Nephron progenitor cell (in vitro differentiated cells): ENCODE data around the gene MAP1LC3B2.

Experiments
- DNase-seq: peaks from one replicate; pipeline ENCODE4 v3.0.0; 2021
- H3K27ac Mint-ChIP-seq: 2 replicates; pipeline ENCODE4 v1.8.0; 2021; ENCODE audit warnings: mild to moderate bottlenecking, moderate library complexity, mixed read lengths
- H3K27me3 Mint-ChIP-seq: 2 replicates; pipeline ENCODE4 v1.8.0; 2021; ENCODE audit warnings: mild to moderate bottlenecking, low read depth, mixed read lengths; ENCODE audit not compliant: poor library complexity
- H3K36me3 Mint-ChIP-seq: 2 replicates; pipeline ENCODE4 v1.8.0; 2021; ENCODE audit warnings: low read depth, mixed read lengths
- H3K4me1 Mint-ChIP-seq: 2 replicates; pipeline ENCODE4 v1.8.0; 2021; ENCODE audit warnings: mixed read lengths
- H3K4me3 Mint-ChIP-seq: 2 replicates; pipeline ENCODE4 v1.8.0; 2021; ENCODE audit warnings: mild to moderate bottlenecking, moderate library complexity, mixed read lengths
- H3K9me3 Mint-ChIP-seq: 2 replicates; pipeline ENCODE4 v1.8.0; 2021; ENCODE audit warnings: mild to moderate bottlenecking, moderate library complexity, mixed read lengths
- CTCF ChIP-seq: fragments of 200-600 bp; sonication (generic); IDR thresholded peaks from 2 replicates; pipeline ENCODE4 v1.5.0; 2021; ENCODE audit warnings: antibody characterized with exemption

MAP1LC3B2 gene

DNA sequence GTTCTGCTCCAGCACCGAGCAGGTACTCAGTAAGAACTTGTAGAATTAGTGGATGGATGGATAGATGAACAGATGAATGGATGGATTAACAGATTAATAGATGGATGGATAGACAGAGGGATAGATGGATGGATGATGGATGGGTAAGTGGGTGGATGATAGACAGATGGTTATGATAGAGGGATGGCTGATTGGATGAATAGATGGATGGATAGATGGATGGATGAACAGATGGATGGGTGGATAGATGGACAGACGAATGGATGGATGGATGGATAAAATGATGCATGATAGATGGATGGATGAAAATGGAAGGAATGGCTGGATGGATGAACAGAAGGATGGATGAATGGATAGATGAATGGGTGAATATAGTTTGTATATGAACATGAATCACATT, 8.0 kb upstream of the MAP1LC3B2 start:
- peaks cover 21% of the 10 kb centered on the region for H3K4me1 Mint-ChIP-seq
- H3K4me3 Mint-ChIP-seq, result no peak overlapping the region
- TF ChIP-seq CTCF, result no peak
- no peak for DNase-seq
- no peaks in the 10 kb centered on the region for H3K9me3 Mint-ChIP-seq
- no peak overlapping the region for H3K27ac Mint-ChIP-seq
- peaks cover 2% of the 10 kb centered on the region for H3K27me3 Mint-ChIP-seq
- H3K36me3 Mint-ChIP-seq, result no peaks in the 10 kb centered on the region

- Mint-ChIP-seq H3K27me3 (peaks cover 2% of the 10 kb centered on the region), H3K9me3 (no peaks in the 10 kb centered on the region), H3K36me3 (no peaks in the 10 kb centered on the region), H3K27ac (no peak overlapping the region), H3K4me1 (peaks cover 20% of the 10 kb centered on the region), H3K4me3 (no peak overlapping the region)
- no peak for TF ChIP-seq CTCF
- no peak for DNase-seq
Measured at GRCh38 chr12:116551619-116551951, 7.6 kb upstream of the MAP1LC3B2 start.

- H3K4me3 Mint-ChIP-seq, result no peak overlapping the region
- peaks cover 21% of the 10 kb centered on the region for H3K4me1 Mint-ChIP-seq
- peaks cover 2% of the 10 kb centered on the region for H3K27me3 Mint-ChIP-seq
- H3K36me3 Mint-ChIP-seq, result no peaks in the 10 kb centered on the region
- H3K27ac Mint-ChIP-seq, result no peak overlapping the region
- no peak for DNase-seq
- no peak for TF ChIP-seq CTCF
- no peaks in the 10 kb centered on the region for H3K9me3 Mint-ChIP-seq
Measured at GRCh38 chr12:116551952-116552772, 7.0 kb upstream of the MAP1LC3B2 start.

DNA sequence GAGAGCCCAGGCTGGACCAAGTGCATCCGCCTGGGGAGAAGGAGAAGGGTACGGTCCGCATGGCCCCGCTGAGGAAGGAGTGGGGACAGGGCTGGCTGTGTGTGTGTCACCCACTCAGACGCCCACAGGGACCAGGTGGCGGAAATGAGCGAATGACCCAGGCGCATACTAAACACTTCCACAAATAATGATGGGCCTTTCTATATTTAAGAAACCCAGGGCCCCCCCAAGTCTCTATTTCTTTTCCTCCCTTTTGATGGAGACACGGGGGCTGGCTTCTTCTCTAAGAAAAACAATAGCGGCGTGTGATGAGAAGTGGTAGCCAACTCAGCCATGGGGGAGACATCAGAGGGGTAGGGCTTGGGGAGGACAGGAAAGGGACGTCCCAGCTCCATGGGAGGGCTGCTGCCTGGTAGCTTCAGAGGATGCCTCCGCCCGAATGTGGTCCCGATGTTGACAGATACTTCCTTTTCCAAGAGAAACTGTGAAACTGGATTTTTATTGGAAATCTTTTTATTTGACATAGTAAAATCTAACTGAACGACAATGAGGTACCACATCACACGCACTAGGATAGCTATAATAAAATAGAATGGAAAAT, 6.3 kb upstream of the MAP1LC3B2 start:
- no peak for TF ChIP-seq CTCF
- DNase-seq, result no peak
- Mint-ChIP-seq H3K4me1 (peaks cover 15% of the 10 kb centered on the region), H3K36me3 (no peaks in the 10 kb centered on the region), H3K27ac (no peak overlapping the region), H3K27me3 (peaks cover 2% of the 10 kb centered on the region), H3K9me3 (no peaks in the 10 kb centered on the region), H3K4me3 (no peak overlapping the region)

DNA sequence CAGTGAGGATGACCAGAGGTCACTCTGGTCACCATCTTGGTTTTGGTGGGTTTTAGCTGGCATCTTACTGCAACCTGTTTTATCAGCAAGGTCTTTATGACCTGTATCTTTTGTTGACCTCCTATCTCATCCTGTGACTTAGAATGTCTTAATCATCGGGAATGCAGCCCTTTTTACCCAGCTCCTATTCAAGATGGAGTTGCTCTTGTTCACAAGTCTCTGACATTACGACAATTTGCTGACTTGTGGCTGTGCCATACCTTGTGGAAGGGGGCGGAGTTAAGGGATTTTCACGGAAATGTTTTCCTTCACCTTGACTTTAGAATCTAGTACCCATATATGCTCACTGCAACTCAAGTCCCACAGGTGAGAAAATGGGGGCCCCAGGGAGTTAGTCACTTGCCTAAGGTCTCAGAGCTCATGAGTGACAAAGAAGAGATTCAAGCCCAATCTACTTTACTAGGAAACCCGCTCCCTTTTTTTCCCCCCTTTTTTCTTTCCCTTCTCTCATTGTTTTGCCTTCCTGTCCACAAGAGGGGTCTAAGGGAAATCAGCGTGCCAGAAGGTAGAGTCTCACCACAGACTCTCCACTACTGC, 2.7 kb upstream of the MAP1LC3B2 start:
- H3K27me3 Mint-ChIP-seq, result peaks cover 2% of the 10 kb centered on the region
- no peak for TF ChIP-seq CTCF
- no peaks in the 10 kb centered on the region for H3K9me3 Mint-ChIP-seq
- no peak overlapping the region for H3K27ac Mint-ChIP-seq
- no peak for DNase-seq
- no peak overlapping the region for H3K4me3 Mint-ChIP-seq
- peaks cover 28% of the 10 kb centered on the region for H3K4me1 Mint-ChIP-seq
- H3K36me3 Mint-ChIP-seq, result no peaks in the 10 kb centered on the region
